GM12865 (cell line): ENCODE data around the gene PDE4D.

Experiments
- DNase-seq: peaks from one replicate; pipeline ENCODE4 v3.0.0; 2010; ENCODE audit warnings: low read depth
- H3K4me3 ChIP-seq: 2 replicates; pipeline ENCODE4 v1.5.1; 2011; ENCODE audit warnings: mild to moderate bottlenecking, low read depth, low read length, control low read depth
- CTCF ChIP-seq: IDR thresholded peaks from 2 replicates; pipeline ENCODE4 v1.5.1; 2011; ENCODE audit warnings: low read length, control low read depth, low read depth, inconsistent platforms; ENCODE audit not compliant: insufficient read depth; ENCODE audit errors: missing control alignments

Gene PDE4D

GRCh38 chr5:59522201-59522831 lies 371.2 kb downstream of the PDE4D start:
- no peak overlapping the region for H3K4me3 ChIP-seq
- DNase-seq: no peak
- TF ChIP-seq CTCF: no peak

- no peak for DNase-seq
- TF ChIP-seq CTCF: no peak
- no peak overlapping the region for H3K4me3 ChIP-seq
Observed at GRCh38 chr5:59521476-59521875, 372.1 kb downstream of the PDE4D start.

- H3K4me3 ChIP-seq: no peak overlapping the region
- no peak for DNase-seq
- TF ChIP-seq CTCF: no peak
Observed at GRCh38 chr5:59519338-59519737, 374.2 kb downstream of the PDE4D start.

GRCh38 chr5:59517926-59518585 lies 375.5 kb downstream of the PDE4D start:
- H3K4me3 ChIP-seq: no peak overlapping the region
- no peak for TF ChIP-seq CTCF
- no peak for DNase-seq

GRCh38 chr5:59516161-59516560 lies 377.4 kb downstream of the PDE4D start:
- no peak for DNase-seq

GRCh38 chr5:59506285-59506877 lies 387.1 kb downstream of the PDE4D start:
- DNase-seq: peak; percentile 31
- peak; percentile 22 for TF ChIP-seq CTCF
- no peak overlapping the region for H3K4me3 ChIP-seq

More at GRCh38 chr5:59516161-59516560, 377.4 kb downstream of the PDE4D start:
- no peak overlapping the region for H3K4me3 ChIP-seq
- no peak for TF ChIP-seq CTCF

- no peak for TF ChIP-seq CTCF
- DNase-seq: no peak
- no peak overlapping the region for H3K4me3 ChIP-seq
Observed at GRCh38 chr5:59504043-59504442, 389.5 kb downstream of the PDE4D start.
